SH-SY5Y (cell line): ENCODE results near the gene AKAP5.

ENCODE experiments used
- GATA2 ChIP-seq: IDR thresholded peaks from 2 replicates; pipeline ENCODE4 v1.6.1; 2011; ENCODE audit warnings: mild to moderate bottlenecking, low read depth, low read length
- GATA3 ChIP-seq: IDR thresholded peaks from 2 replicates; pipeline ENCODE4 v1.6.1; 2011; ENCODE audit warnings: low read depth, mild to moderate bottlenecking, low read length, moderate library complexity

DNA sequence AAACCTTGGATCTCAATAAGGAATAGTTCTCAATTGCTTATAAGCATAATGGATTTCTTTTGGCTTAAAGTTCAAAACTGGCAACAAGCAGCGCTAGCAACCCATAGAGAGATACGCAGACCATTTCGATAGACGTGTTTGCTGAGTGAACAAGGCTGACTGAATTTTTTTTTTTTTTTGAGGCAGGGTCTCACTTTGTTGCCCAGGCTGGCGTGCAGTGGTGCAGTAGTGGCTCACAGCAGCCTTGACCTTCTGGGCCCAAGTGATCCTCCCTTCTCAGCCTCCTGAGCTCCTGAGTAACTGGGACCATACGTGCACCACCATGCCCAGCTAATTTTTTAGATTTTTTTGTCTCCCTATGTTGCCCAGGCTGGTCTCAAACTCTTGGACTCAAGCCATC is 1.4 kb upstream of the AKAP5 start:
- TF ChIP-seq GATA2 (no peak), GATA3 (no peak)
